GM12878 (cell line): ENCODE data around the gene FMNL2.

Source experiments
- BMI1 ChIP-seq: fragments of 450-650 bp; IDR thresholded peaks from 2 replicates; pipeline ENCODE4 v1.6.1; 2016; ENCODE audit warnings: mild to moderate bottlenecking, moderate library complexity, borderline replicate concordance
- CTCF ChIP-seq, 3 experiments: IDR thresholded peaks in 2 of 3; conservative IDR thresholded peaks in 1 of 3; 2 replicates each; pipeline ENCODE4 v1.5.1; 2011; ENCODE audit warnings: low read depth in 3 of 3, low read length in 3 of 3, mild to moderate bottlenecking in 3 of 3, control low read depth in 2 of 3, moderate library complexity in 2 of 3, inconsistent platforms in 1 of 3, mixed read lengths in 1 of 3; ENCODE audit not compliant: control insufficient read depth in 2 of 3, insufficient read depth in 1 of 3; ENCODE audit errors: extremely low read depth in 1 of 3
- ETV6 ChIP-seq, 2 experiments: fragments of 450-650 bp in 1 of 2; IDR thresholded peaks in 1 of 2; conservative IDR thresholded peaks in 1 of 2; 2 replicates each; pipeline ENCODE4 v1.6.1; 2014; ENCODE audit warnings: antibody characterized with exemption in 1 of 2, borderline replicate concordance in 1 of 2, low read depth in 1 of 2, mild to moderate bottlenecking in 1 of 2, moderate library complexity in 1 of 2
- EZH2 ChIP-seq: IDR thresholded peaks from 2 replicates; pipeline ENCODE4 v1.6.1; 2012; ENCODE audit warnings: low read depth, mild to moderate bottlenecking, control low read depth, inconsistent platforms, low read length, borderline replicate concordance; ENCODE audit not compliant: control insufficient read depth
- YY1 ChIP-seq: IDR thresholded peaks from 2 replicates; pipeline ENCODE4 v1.6.1; 2011; ENCODE audit warnings: low read depth, mild to moderate bottlenecking, low read length
- ZBTB11 ChIP-seq: fragments of 450-650 bp; formaldehyde crosslinking; IDR thresholded peaks from 2 replicates; pipeline ENCODE4 v1.5.0; 2022; ENCODE audit warnings: mild to moderate bottlenecking, missing genetic modification characterization
- ZNF217 ChIP-seq: fragments of 450-650 bp; IDR thresholded peaks from 2 replicates; pipeline ENCODE4 v1.6.1; 2017; ENCODE audit warnings: antibody characterized with exemption, mild to moderate bottlenecking
- ZNF24 ChIP-seq: fragments of 450-650 bp; IDR thresholded peaks from 2 replicates; pipeline ENCODE4 v1.6.1; 2017; ENCODE audit warnings: antibody characterized with exemption, mild to moderate bottlenecking

- TF ChIP-seq YY1 (no peak), ZNF217 (no peak), BMI1 (no peak), ETV6 (conservative IDR thresholded peaks at IDR 0.05 in 1 of 2, IDR thresholded peaks at IDR 0.05 in 1 of 2; ENCODE audit: borderline replicate concordance in 1 of 2, low read depth in 1 of 2) (no peak), ZNF24 (no peak), EZH2 (no peak), ZBTB11 (CRISPR knock-in tag) (no peak), CTCF (IDR thresholded peaks at IDR 0.05 in 2 of 3, conservative IDR thresholded peaks at IDR 0.05 in 1 of 3; ENCODE audit: control insufficient read depth in 2 of 3, extremely low read depth in 1 of 3, insufficient read depth in 1 of 3, low read depth in 3 of 3, low read length in 3 of 3) (no peak)
Observed at GRCh38 chr2:152339556-152340286, 4.7 kb downstream of the FMNL2 start.
